ENCODE data around the gene KIF21A. TPM values are rescaled to one million over a fixed set of nuclear protein-coding genes. Genes with fewer than 3 reads are reported as not detected.

Gene KIF21A
- total RNA-seq, result 10 to 100 TPM; 38.8 to 53.1 (median 44.5) TPM
- 10 to 100 TPM; 27.9 to 33.2 TPM for polyA plus RNA-seq
- long read RNA-seq, donor 1, partial matches to known transcripts, result 15 of 20 reads
- long read RNA-seq, donor 1, other reads (novel, unspliced or antisense), result 5 of 20 reads
- long read RNA-seq, donor 2, partial matches to known transcripts, result 53 of 62 reads
- long read RNA-seq, donor 2, other reads (novel, unspliced or antisense), result 9 of 62 reads
- long read RNA-seq, donor 3, partial matches to known transcripts, result 17 of 21 reads
- long read RNA-seq, donor 3, other reads (novel, unspliced or antisense), result 4 of 21 reads

GRCh38 chr12:39443081-39443928, at the start of gene KIF21A:
TSS of gene KIF21A (minus strand) at chr12:39443120. CDS start at chr12:39442970, 150 bp downstream.
- no peaks in the 10 kb centered on the region for H3K36me3 ChIP-seq
- TF ChIP-seq POLR2A (IDR thresholded peaks at IDR 0.05), result peak in 1 of 2 donors; percentile 45
- TF ChIP-seq, protein P1, sequence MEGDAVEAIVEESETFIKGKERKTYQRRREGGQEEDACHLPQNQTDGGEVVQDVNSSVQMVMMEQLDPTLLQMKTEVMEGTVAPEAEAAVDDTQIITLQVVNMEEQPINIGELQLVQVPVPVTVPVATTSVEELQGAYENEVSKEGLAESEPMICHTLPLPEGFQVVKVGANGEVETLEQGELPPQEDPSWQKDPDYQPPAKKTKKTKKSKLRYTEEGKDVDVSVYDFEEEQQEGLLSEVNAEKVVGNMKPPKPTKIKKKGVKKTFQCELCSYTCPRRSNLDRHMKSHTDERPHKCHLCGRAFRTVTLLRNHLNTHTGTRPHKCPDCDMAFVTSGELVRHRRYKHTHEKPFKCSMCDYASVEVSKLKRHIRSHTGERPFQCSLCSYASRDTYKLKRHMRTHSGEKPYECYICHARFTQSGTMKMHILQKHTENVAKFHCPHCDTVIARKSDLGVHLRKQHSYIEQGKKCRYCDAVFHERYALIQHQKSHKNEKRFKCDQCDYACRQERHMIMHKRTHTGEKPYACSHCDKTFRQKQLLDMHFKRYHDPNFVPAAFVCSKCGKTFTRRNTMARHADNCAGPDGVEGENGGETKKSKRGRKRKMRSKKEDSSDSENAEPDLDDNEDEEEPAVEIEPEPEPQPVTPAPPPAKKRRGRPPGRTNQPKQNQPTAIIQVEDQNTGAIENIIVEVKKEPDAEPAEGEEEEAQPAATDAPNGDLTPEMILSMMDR (IDR thresholded peaks at IDR 0.05), result peak; percentile 29 to 80 (median 61)
- ATAC-seq, result peak; percentile 94 to 98 (median 94)
- peaks cover 0 to 5% (median 0%) of the 10 kb centered on the region in 9 donors for H3K27me3 ChIP-seq
- DNase-seq, result peak; percentile 85 to 93 (median 92)
- H3K9me3 ChIP-seq, result no peaks in the 10 kb centered on the region
- peak within 1 kb of the TSS; percentile 65 to 96 (median 81) for H3K4me3 ChIP-seq
- peaks cover 0 to 23% (median 4%) of the 10 kb centered on the region in 12 donors for H3K4me1 ChIP-seq
- intact Hi-C loops (cut with DNase I), result loop anchor here in 7 of 10 donors (2.0 to 10.0 kb wide), 7 partner anchors 49 to 174 kb away; partner anchors contain the start of gene ABCD2 (in 4 of the 7)
- 1 to 3% (median 1%) methylated on average over 11 to 72 of the region's 72 CpGs for WGBS, 4 donors
- peak within 1 kb of the TSS; percentile 51 to 93 (median 86) for H3K27ac ChIP-seq

DNA sequence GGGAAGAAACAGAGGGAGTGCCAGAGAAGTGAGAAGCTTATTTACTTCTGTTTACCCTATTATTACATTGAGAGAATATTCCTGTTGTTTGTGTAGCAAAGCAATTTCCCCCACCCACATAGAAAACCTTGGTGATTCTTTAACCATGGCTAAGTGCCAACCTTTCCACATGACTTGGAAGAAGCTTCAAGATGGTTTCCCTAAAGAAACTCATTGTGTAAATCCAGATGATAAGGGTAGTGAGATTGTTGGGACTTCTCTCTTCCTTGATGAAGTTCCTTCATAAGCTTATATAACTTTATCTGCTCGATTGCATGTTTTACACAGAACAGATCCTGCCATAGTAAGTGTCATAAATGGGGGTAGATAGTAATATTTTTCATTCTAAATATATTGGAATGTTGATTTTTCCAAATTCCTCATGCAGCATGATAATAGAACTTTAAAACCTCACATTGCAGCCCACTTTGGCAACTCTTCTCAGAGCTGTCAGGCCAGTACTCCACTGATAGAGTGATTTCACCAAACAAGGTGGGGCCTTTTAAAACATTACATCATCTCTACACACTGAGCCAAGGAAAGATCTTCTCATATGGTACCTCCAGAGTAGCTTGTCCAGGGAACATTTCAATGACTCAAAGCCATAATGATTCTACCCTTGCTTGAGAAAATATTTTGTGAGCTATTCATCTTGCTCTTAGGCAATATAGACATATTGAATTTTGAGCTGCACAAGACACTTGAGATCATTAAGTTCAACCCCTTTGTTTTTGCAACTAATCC, 47.8 kb upstream of the KIF21A start:
- Histone ChIP-seq H3K27ac (no peak overlapping the region), H3K4me3 (no peak overlapping the region), H3K4me1 (no peaks in the 10 kb centered on the region), H3K9me3 (no peaks in the 10 kb centered on the region), H3K27me3 (no peaks in the 10 kb centered on the region), H3K36me3 (no peaks in the 10 kb centered on the region)
- TF ChIP-seq, protein P1 (IDR thresholded peaks at IDR 0.05), result no peak
- no peak for TF ChIP-seq POLR2A (IDR thresholded peaks at IDR 0.05)
- ATAC-seq (no peak), DNase-seq (no peak)
- intact Hi-C loops (cut with DNase I), result no loop called here
- WGBS, 4 donors, result 43 to 63% (median 56%) methylated on average over 1 of the region's 1 CpG

DNA sequence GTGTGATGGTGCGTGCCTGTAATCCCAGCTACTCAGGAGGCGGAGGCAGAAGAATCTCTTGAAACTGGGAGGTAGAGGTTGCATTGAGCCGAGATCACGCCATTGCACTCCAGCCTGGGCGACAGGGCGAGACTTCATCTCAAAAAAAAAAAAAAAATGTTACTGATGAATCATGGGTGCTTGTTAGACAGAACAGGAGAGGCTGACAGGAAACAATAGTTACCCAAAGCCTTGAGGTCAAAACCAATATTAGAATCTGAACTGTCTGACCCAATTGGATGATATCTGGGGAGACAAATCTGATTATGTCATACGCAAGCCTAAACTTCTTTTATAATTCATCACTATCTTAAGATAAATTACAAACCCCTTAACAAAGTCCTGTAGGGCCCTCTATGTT, 40.7 kb upstream of the KIF21A start:
- no peak for ATAC-seq

More for the DNA sequence above, 40.7 kb upstream of the KIF21A start:
- Histone ChIP-seq H3K27me3 (no peaks in the 10 kb centered on the region), H3K27ac (no peak overlapping the region), H3K4me3 (no peak overlapping the region), H3K4me1 (no peaks in the 10 kb centered on the region), H3K36me3 (no peaks in the 10 kb centered on the region), H3K9me3 (no peaks in the 10 kb centered on the region)
- WGBS, 4 donors, result 87 to 96% (median 93%) methylated on average over 7 of the region's 7 CpGs
- intact Hi-C loops (cut with DNase I), result no loop called here
- TF ChIP-seq POLR2A (IDR thresholded peaks at IDR 0.05), result no peak
- TF ChIP-seq, protein P1 (IDR thresholded peaks at IDR 0.05), result no peak
- no peak for DNase-seq
